A204.1 (cell line): ENCODE data around the gene BTBD7.
"Not testable (repeated sequence)": the region's sequence is repeated elsewhere in the genome, so short reads cannot be mapped to it uniquely, and the experiment has no call there.

ENCODE experiments used
- FAIRE-seq: peaks from 2 replicates; lab custom pipeline; 2012; peaks lifted over from hg19 to GRCh38; lab: Jason Lieb, UNC

Gene BTBD7

GRCh38 chr14:93239869-93240677 is 92.8 kb downstream of the BTBD7 start:
- FAIRE-seq = no peak

- FAIRE-seq = no peak
Measured at GRCh38 chr14:93234798-93235197, 98.0 kb downstream of the BTBD7 start.

- not testable (repeated sequence) for FAIRE-seq
Measured at GRCh38 chr14:93233078-93233477, 99.8 kb downstream of the BTBD7 start.

DNA sequence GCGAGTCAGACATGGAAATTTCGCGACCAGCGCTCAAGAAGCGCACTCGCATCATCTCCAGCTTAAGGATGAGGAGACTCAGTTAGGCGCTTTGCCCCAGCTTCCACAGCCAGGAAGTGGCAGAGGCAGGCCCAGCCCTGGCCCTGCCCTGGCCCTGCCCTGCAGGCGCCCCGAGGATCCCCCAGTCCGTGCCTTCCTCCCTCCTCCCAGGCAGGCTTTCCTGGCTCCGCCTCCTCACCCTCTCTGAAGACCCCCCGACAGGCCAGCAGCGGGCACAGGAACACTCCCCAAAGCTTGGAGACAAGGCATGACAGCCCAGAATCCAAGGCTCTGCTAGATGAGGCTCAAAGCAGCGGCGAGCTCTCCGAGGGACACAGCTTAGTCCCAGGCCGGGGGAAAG is 100.7 kb downstream of the BTBD7 start:
- no peak for FAIRE-seq

- FAIRE-seq = no peak
Measured at GRCh38 chr14:93231129-93231979, 101.5 kb downstream of the BTBD7 start.

DNA sequence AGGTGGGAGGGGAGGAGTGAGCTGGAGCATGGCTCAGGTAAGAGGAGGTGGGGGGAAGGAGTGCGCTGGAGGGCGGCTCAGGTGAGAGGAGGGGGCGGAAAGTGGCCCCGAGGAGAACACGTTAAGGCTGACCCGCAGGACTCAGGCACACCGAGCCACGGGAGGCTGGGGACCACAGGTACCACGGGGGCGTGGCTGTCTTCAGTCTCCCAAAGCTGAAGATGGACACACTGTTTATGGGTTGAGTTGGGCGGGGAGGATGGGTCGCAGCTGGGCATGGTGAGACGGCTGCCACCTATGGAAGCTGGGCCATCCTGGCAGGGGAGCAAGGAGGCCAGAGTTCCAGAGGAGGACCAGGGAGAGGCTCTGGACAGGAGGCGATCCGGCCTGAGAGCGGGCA is 102.3 kb downstream of the BTBD7 start:
- no peak for FAIRE-seq

GRCh38 chr14:93228550-93228949 is 104.3 kb downstream of the BTBD7 start:
- FAIRE-seq = no peak

DNA sequence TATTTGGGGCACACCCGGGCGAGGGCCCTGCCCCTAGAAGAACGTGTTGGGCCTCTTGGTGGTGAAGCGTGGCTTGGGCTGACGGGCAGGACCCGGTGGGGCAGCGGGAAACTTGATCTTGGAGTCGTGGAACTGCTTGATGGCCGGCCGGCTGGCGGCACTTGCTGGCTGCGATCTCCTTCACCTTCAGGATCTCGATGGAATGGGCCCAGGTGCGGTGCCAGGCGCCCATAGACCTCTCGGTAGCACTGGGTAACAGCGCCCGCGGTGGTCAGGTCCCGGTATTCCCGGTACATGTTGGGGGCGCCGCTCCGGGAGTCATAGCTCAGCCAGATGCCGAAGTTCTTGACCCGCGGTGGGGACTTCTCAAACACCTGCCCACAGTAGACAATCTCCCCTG is 109.3 kb downstream of the BTBD7 start:
- FAIRE-seq = no peak

GRCh38 chr14:93220509-93220908 is 112.3 kb downstream of the BTBD7 start:
- no peak for FAIRE-seq

DNA sequence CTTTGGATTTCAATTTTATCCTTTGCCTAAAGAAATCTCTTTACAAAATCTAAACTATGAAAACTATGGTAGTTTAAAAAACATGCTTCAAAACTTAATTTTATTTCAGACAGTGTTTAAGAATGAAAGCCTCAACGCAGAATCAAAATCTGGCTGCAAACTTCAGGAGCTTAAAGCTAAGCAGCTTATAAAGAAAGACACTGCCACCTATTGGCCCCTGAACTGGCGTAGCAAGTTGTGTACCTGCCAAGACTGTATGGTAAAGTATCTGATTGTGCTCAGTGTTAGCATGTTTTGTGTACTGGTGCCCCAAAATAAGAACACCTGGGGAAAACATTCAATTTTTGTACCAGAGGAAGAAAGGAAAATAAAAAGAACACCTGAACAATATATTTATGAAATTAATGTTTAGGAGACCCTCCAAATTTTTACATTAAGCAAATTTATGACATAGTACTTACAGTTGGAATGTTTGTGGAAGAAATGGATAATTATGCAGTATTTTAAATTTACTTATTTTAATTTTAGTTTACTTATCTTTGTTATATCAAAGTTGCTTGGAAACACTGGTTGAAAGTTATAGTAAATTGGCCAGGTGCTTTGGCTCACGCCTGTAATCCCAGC is 113.6 kb downstream of the BTBD7 start:
- FAIRE-seq = peak; percentile 90

GRCh38 chr14:93214598-93214997 is 118.2 kb downstream of the BTBD7 start:
- no peak for FAIRE-seq

- no peak for FAIRE-seq
Measured at GRCh38 chr14:93212432-93212831, 120.4 kb downstream of the BTBD7 start.

GRCh38 chr14:93207468-93208308 is 125.1 kb downstream of the BTBD7 start:
- FAIRE-seq = no peak

DNA sequence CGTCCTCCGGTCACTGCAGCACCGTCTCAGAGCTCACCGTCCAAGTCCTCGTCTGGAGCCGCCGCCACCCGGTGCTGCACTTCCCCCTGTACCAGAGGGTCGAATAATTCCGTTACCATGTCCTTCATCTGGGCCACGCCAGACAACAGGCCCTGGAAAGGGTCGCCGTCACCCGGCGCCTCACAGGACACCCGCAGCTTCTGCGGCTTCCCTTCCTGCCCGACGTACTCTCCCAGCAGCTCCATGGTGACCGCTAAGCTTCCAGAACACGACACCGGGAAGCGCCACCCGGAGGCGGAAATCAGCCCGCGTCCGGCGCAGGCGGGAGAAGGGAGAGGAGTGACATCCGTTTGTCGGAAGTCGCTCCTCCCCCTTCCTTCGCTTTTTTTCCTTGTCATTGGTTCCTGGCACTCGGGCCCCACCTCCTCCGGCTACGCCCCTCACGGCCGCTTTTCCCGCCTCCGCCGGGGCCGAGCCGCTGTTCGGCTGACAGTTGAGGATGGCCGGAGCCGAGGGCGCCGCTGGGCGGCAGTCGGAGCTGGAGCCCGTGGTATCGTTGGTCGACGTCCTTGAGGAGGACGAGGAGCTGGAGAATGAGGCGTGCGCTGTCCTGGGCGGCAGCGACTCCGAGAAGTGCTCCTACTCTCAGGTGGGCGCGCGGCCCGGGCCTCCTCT is 125.9 kb downstream of the BTBD7 start, which contains the start of the genes GON7 and UBR7:
Gene GON7, minus strand, starts transcription at position 273 of the 675 bp plus-strand sequence. Its CDS starts 28 bp downstream, at position 245.
Gene UBR7, plus strand, starts transcription at position 464 of the 675 bp plus-strand sequence. Its CDS starts 36 bp downstream, at position 500.
- peak; percentile 96 for FAIRE-seq

- FAIRE-seq = no peak
Measured at GRCh38 chr14:93201155-93201704, 131.6 kb downstream of the BTBD7 start.

DNA sequence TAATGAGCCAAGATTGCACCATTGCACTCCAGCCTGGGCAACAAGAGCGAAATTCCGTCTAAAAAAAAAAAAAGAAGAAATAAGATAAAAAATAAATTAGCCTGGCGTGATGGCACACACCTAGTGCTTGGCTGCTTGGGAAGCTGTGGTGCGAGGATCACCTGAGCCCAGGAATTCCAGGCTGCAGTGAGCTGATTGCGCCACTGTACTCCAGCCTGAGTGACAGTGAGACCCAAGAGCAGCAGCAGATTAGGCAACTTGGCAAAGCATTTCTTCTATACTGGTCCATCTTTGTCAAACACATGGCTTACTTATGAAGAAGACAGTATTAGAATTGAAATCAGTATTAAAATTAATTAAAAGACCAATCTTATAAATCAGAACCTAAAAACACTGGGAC is 132.3 kb downstream of the BTBD7 start:
- no peak for FAIRE-seq

DNA sequence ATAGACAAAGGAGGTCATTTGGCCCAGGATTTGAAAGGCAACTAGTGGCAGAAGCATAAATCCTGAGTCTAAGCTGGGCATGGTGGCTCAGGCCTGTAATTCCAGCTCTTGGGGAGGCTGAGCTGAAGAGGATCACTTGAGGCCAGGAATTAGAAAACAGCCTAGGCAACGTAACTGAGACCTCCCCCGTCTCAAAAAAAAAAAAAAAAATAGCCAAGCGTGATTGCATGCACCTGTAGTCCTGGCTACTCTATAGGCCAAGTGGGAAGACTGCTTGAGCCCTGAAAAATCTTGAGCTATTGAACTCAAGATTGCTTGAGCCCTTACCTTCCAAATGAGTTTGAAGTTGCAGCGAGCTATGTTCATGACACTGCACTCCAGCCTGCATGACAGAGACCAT is 133.8 kb downstream of the BTBD7 start:
- no peak for FAIRE-seq

GRCh38 chr14:93195316-93195999 is 137.4 kb downstream of the BTBD7 start:
- FAIRE-seq = no peak
